WERI-Rb-1 (cell line): ENCODE measurements around the gene XPO4.

Experiments
- DNase-seq: peaks from one replicate; pipeline ENCODE4 v3.0.0-alpha.2; 2020
- H3K27ac ChIP-seq: fragments of 250-450 bp; sonication (Bioruptor Pico); 2 replicates; pipeline ENCODE4 v1.5.1; 2020; ENCODE audit warnings: mild to moderate bottlenecking, moderate library complexity
- H3K27me3 ChIP-seq: fragments of 250-450 bp; sonication (Bioruptor Pico); 2 replicates; pipeline ENCODE4 v1.5.1; 2021; ENCODE audit warnings: mild to moderate bottlenecking, low read depth, moderate library complexity; ENCODE audit not compliant: insufficient read depth, severe bottlenecking
- H3K36me3 ChIP-seq: fragments of 250-450 bp; sonication (Bioruptor Pico); 2 replicates; pipeline ENCODE4 v1.5.1; 2020; ENCODE audit warnings: mild to moderate bottlenecking, moderate library complexity
- H3K4me3 ChIP-seq: 2 replicates; pipeline ENCODE4 v1.5.1; 2011; ENCODE audit warnings: low read depth, mild to moderate bottlenecking, control low read depth, low read length
- H3K9me3 ChIP-seq: fragments of 250-450 bp; sonication (Bioruptor Pico); 2 replicates; pipeline ENCODE4 v1.5.1; 2021; ENCODE audit warnings: mild to moderate bottlenecking, moderate library complexity; ENCODE audit not compliant: severe bottlenecking
- TF ChIP-seq, protein P1 (sequence below): IDR thresholded peaks from 2 replicates; pipeline ENCODE4 v1.5.1; 2011; ENCODE audit warnings: low read depth, mild to moderate bottlenecking, control low read depth, inconsistent platforms, low read length

Gene XPO4

DNA sequence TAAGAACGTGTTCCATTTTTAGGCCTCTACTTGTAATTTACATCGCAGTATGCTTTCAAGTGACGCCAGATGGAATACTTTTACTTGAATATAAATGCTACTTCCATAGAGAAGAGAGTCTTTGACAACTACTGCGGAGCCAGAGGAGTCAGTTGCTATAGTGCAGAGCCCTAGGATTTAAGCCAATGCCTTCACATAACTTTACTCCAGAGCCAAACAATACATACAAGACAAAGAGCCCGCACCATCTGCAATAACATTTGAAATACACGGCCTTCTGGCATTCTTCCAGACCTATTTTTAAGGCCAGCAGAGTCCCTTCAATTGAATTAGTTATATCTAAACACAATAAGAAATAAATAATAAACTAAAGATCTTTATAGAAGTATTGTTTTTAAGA lies 59.4 kb downstream of the XPO4 start:
- no peaks in the 10 kb centered on the region for H3K9me3 ChIP-seq
- no peaks in the 10 kb centered on the region for H3K27me3 ChIP-seq
- no peak for DNase-seq
- peaks cover 21% of the 10 kb centered on the region for H3K36me3 ChIP-seq
- TF ChIP-seq, protein P1, sequence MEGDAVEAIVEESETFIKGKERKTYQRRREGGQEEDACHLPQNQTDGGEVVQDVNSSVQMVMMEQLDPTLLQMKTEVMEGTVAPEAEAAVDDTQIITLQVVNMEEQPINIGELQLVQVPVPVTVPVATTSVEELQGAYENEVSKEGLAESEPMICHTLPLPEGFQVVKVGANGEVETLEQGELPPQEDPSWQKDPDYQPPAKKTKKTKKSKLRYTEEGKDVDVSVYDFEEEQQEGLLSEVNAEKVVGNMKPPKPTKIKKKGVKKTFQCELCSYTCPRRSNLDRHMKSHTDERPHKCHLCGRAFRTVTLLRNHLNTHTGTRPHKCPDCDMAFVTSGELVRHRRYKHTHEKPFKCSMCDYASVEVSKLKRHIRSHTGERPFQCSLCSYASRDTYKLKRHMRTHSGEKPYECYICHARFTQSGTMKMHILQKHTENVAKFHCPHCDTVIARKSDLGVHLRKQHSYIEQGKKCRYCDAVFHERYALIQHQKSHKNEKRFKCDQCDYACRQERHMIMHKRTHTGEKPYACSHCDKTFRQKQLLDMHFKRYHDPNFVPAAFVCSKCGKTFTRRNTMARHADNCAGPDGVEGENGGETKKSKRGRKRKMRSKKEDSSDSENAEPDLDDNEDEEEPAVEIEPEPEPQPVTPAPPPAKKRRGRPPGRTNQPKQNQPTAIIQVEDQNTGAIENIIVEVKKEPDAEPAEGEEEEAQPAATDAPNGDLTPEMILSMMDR, result no peak
- no peak overlapping the region for H3K4me3 ChIP-seq
- H3K27ac ChIP-seq, result no peak overlapping the region

DNA sequence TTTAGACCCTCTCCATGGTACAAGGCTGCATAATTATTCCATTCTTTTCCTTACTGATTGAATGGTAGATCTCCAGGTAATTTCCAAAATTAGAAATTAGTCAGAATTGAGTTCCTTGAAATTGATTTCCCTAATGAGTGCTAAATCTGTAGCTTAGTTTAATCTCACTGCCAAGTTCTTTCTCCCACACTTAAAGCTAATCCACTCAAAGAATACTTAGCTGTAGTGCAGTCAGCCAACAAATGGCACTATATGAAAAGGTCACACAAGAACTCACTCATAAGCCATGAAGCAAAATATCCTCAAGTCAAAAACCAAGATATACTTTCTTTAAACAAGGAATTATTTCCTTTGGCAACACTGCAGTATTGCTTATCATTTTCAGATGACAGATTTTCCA lies 62.0 kb downstream of the XPO4 start:
- TF ChIP-seq, protein P1, result no peak
- H3K9me3 ChIP-seq, result no peaks in the 10 kb centered on the region
- no peaks in the 10 kb centered on the region for H3K27me3 ChIP-seq
- H3K4me3 ChIP-seq, result peak overlapping the region; percentile 11; the same call in 1 of the 2 replicates
- peak overlapping the region; percentile 4; the same call in 1 of the 2 replicates for H3K27ac ChIP-seq
- DNase-seq, result peak; percentile 19
- peaks cover 42% of the 10 kb centered on the region for H3K36me3 ChIP-seq

DNA sequence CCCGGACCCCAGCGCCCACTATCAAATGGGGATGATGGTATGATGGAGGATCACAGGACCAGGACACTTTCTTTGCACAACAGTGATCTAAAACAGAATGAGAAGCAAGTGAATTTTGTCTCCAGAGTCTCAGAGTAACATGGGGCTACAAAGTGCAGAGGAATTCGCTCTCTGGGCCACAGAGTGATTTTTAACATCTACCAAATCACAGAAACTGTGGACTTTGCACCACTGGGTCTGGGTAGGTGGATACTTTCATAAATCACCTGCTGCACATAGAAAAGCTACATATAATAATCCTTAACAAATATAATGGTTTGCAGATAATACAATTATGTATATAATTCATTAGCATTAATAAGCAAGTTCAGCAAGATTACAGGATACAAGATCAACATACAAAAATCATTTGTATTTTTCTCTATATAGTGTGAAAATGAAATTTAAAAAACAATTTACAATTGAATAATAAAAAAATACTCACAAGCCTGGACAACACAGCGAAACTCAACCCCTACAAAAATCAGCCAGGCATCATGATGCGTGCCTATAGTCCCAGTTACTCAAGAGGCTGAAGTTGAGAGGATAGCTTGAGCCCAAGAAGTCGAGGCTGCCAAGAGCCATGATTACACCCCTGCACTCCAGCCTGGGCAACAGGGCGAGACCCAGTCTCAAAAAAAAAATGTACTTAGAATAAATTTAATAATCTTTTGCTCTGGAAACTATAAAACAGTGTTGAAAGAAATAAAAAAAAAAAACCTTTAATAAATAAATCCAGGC lies 68.5 kb downstream of the XPO4 start:
- no peak overlapping the region for H3K4me3 ChIP-seq
- H3K9me3 ChIP-seq, result no peaks in the 10 kb centered on the region
- peaks cover 28% of the 10 kb centered on the region for H3K36me3 ChIP-seq
- no peaks in the 10 kb centered on the region for H3K27me3 ChIP-seq
- TF ChIP-seq, protein P1, result no peak
- H3K27ac ChIP-seq, result no peak overlapping the region
- no peak for DNase-seq

DNA sequence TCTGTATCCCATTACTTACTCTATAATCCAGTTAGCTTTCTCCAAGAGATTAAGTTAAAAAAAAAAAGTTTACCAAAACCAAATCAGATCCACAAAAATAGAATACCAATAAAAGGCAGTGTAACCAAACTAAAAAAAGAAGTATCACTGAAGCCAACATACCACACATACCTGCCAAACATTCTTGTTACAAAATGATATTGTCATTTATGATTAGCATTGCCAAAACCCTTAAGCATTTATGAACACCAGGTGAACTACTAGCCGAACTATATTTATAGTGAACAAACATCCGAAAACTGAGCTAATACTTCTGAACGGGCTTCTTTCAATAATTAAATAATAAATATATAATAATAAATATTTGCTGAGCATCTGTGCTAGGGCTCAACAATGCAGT lies 69.7 kb downstream of the XPO4 start:
- no peak overlapping the region for H3K27ac ChIP-seq
- no peak for DNase-seq
- TF ChIP-seq, protein P1, result no peak

DNA sequence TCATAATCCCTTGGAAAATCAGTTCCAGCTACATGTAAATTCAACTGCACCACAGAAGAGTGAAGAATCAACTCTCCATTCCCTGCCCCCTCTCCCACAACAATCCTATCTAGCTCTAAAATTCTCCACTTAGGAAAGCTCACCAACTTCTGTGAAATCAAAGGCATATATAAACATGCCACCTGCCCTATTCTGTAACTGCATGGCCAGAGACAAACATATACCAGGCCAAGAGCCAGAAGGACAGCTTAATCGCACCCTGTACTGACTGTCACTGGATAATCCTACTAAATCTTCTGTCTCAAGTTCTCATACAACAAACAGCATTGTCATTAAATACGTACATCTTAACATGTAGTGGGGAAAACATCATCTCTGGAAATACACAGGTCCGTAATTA lies 70.6 kb downstream of the XPO4 start:
- no peaks in the 10 kb centered on the region for H3K9me3 ChIP-seq
- peak; percentile 79 for DNase-seq

More for the DNA sequence above, 69.7 kb downstream of the XPO4 start:
- H3K27me3 ChIP-seq, result no peaks in the 10 kb centered on the region
- no peaks in the 10 kb centered on the region for H3K9me3 ChIP-seq
- H3K36me3 ChIP-seq, result peaks cover 18% of the 10 kb centered on the region
- H3K4me3 ChIP-seq, result no peak overlapping the region

More for the DNA sequence above, 70.6 kb downstream of the XPO4 start:
- Histone ChIP-seq H3K36me3 (peaks cover 8% of the 10 kb centered on the region), H3K27me3 (no peaks in the 10 kb centered on the region), H3K27ac (peak overlapping the region; percentile 39), H3K4me3 (peak overlapping the region; percentile 27)
- TF ChIP-seq, protein P1, result no peak
